ENCODE data around the gene CD6.

DNA sequence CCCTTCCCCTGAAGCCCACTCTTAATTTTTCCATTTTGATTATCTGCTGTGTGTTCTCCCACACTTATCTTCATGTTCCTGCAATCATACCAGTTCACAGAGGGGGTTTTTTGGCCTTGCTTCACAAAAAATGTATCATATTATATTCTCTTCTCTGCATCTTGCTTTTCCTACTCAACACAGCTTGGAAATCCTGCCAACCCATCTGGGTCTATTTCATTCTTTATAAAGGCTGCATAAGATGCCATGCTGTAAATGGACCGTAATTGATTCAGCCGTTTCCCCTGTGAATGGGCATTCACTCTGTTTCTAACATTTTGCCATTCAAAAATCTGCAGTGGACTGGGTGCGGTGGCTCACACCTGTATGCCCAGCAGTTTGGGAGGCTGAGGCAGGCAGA lies 30.5 kb downstream of the CD6 start:
- TF ChIP-seq, protein P1, sequence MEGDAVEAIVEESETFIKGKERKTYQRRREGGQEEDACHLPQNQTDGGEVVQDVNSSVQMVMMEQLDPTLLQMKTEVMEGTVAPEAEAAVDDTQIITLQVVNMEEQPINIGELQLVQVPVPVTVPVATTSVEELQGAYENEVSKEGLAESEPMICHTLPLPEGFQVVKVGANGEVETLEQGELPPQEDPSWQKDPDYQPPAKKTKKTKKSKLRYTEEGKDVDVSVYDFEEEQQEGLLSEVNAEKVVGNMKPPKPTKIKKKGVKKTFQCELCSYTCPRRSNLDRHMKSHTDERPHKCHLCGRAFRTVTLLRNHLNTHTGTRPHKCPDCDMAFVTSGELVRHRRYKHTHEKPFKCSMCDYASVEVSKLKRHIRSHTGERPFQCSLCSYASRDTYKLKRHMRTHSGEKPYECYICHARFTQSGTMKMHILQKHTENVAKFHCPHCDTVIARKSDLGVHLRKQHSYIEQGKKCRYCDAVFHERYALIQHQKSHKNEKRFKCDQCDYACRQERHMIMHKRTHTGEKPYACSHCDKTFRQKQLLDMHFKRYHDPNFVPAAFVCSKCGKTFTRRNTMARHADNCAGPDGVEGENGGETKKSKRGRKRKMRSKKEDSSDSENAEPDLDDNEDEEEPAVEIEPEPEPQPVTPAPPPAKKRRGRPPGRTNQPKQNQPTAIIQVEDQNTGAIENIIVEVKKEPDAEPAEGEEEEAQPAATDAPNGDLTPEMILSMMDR (IDR thresholded peaks at IDR 0.05; ENCODE audit: low read depth, low read length, poor library complexity, severe bottlenecking), result no peak
- no peak for TF ChIP-seq EZH2phosphoT487 (IDR thresholded peaks at IDR 0.05; ENCODE audit: borderline replicate concordance, low read length)
